WTC11 (cell line): Measurements from ENCODE around the gene COL3A1. TPM values are rescaled to one million over a fixed set of nuclear protein-coding genes. Genes with fewer than 3 reads are reported as not detected.

Experiments
- ATAC-seq: fragments of 200-7000 bp; cut with Tn5 transposase; 2 replicates; pipeline ENCODE4 v1.10.0; 2021; ENCODE audit warnings: mild to moderate bottlenecking, moderate library complexity
- CTCF ChIA-PET: fragments of 300-600 bp; sonication (Branson Sonifier 250); formaldehyde crosslinking; loops from one replicate; lab custom pipeline; 2021; ENCODE audit warnings: antibody characterized with exemption; lab: Charles Lee
- POLR2A ChIA-PET: fragments of 350-600 bp; sonication (Branson Sonifier 250); formaldehyde crosslinking; loops from one replicate; lab custom pipeline; 2021; ENCODE audit warnings: antibody characterized with exemption; lab: Charles Lee
- DNase-seq: peaks from one replicate; pipeline ENCODE4 v3.0.0; 2021; ENCODE audit warnings: low spot score
- H3K27ac Mint-ChIP-seq: 2 replicates; pipeline ENCODE4 v1.8.0; 2021; ENCODE audit warnings: mixed read lengths
- H3K27me3 Mint-ChIP-seq: 2 replicates; pipeline ENCODE4 v1.8.0; 2021; ENCODE audit warnings: low read depth, mild to moderate bottlenecking, moderate library complexity, mixed read lengths
- H3K36me3 Mint-ChIP-seq: 2 replicates; pipeline ENCODE4 v1.8.0; 2021; ENCODE audit warnings: mixed read lengths
- H3K4me1 Mint-ChIP-seq: 2 replicates; pipeline ENCODE4 v1.8.0; 2022; ENCODE audit warnings: mixed read lengths
- H3K4me3 Mint-ChIP-seq: 2 replicates; pipeline ENCODE4 v1.8.0; 2021; ENCODE audit warnings: mild to moderate bottlenecking, moderate library complexity, mixed read lengths
- H3K9me3 Mint-ChIP-seq: 2 replicates; pipeline ENCODE4 v1.8.0; 2021; ENCODE audit warnings: mixed read lengths
- ATF3 ChIP-seq: sonication (generic); formaldehyde crosslinking; conservative IDR thresholded peaks from 2 replicates; pipeline ENCODE4 v1.8.1; 2022; ENCODE audit warnings: mild to moderate bottlenecking, missing genetic modification reagents
- E2F4 ChIP-seq: sonication (generic); formaldehyde crosslinking; IDR thresholded peaks from 2 replicates; pipeline ENCODE4 v1.8.1; 2022; ENCODE audit warnings: low read depth, mild to moderate bottlenecking, moderate library complexity, missing genetic modification reagents, borderline replicate concordance
- ERG ChIP-seq: fragments of 250-450 bp; sonication (Bioruptor Pico); IDR thresholded peaks from 2 replicates; pipeline ENCODE4 v1.8.0; 2021; ENCODE audit warnings: mild to moderate bottlenecking
- FOXJ3 ChIP-seq: sonication (generic); formaldehyde crosslinking; IDR thresholded peaks from 2 replicates; pipeline ENCODE4 v1.9.0; 2021; ENCODE audit warnings: missing genetic modification reagents, mild to moderate bottlenecking, borderline replicate concordance
- FOXK1 ChIP-seq: sonication (generic); formaldehyde crosslinking; IDR thresholded peaks from 2 replicates; pipeline ENCODE4 v1.8.0; 2022; ENCODE audit warnings: mild to moderate bottlenecking, moderate library complexity, missing genetic modification reagents
- GTF2I ChIP-seq: fragments of 250-450 bp; sonication (Bioruptor Pico); conservative IDR thresholded peaks from 2 replicates; pipeline ENCODE4 v1.4.0; 2021; ENCODE audit warnings: mild to moderate bottlenecking
- HMGXB4 ChIP-seq: sonication (generic); formaldehyde crosslinking; IDR thresholded peaks from 2 replicates; pipeline ENCODE4 v1.8.1; 2023; ENCODE audit warnings: mild to moderate bottlenecking, moderate library complexity, missing genetic modification reagents
- NFYB ChIP-seq: sonication (generic); formaldehyde crosslinking; conservative IDR thresholded peaks from 2 replicates; pipeline ENCODE4 v1.8.0; 2022; ENCODE audit warnings: low read depth, missing genetic modification reagents
- PRRX2 ChIP-seq: fragments of 250-450 bp; sonication (Bioruptor Pico); IDR thresholded peaks from 2 replicates; pipeline ENCODE4 v1.8.0; 2021; ENCODE audit warnings: mild to moderate bottlenecking
- RELA ChIP-seq: sonication (generic); formaldehyde crosslinking; IDR thresholded peaks from 2 replicates; pipeline ENCODE4 v1.8.1; 2022; ENCODE audit warnings: missing genetic modification reagents, mild to moderate bottlenecking, borderline replicate concordance
- USF1 ChIP-seq: sonication (generic); formaldehyde crosslinking; IDR thresholded peaks from 2 replicates; pipeline ENCODE4 v1.8.0; 2022; ENCODE audit warnings: mild to moderate bottlenecking, missing genetic modification reagents
- ZBTB21 ChIP-seq: sonication (generic); formaldehyde crosslinking; IDR thresholded peaks from 2 replicates; pipeline ENCODE4 v1.8.1; 2023; ENCODE audit warnings: mild to moderate bottlenecking, missing genetic modification reagents, borderline replicate concordance
- ZBTB43 ChIP-seq: sonication (generic); formaldehyde crosslinking; IDR thresholded peaks from 2 replicates; pipeline ENCODE4 v1.8.1; 2023; ENCODE audit warnings: mild to moderate bottlenecking, missing genetic modification reagents
- ZNF219 ChIP-seq: sonication (generic); formaldehyde crosslinking; IDR thresholded peaks from 2 replicates; pipeline ENCODE4 v1.8.0; 2023; ENCODE audit warnings: missing genetic modification reagents, mild to moderate bottlenecking, borderline replicate concordance
- ZNF263 ChIP-seq: sonication (generic); formaldehyde crosslinking; IDR thresholded peaks from 2 replicates; pipeline ENCODE4 v1.8.1; 2022; ENCODE audit warnings: low read depth, mild to moderate bottlenecking, moderate library complexity, missing genetic modification reagents
- ZNF281 ChIP-seq: sonication (generic); formaldehyde crosslinking; IDR thresholded peaks from 2 replicates; pipeline ENCODE4 v1.8.0; 2023; ENCODE audit warnings: mild to moderate bottlenecking, missing genetic modification reagents
- ZNF512 ChIP-seq: sonication (generic); formaldehyde crosslinking; IDR thresholded peaks from 2 replicates; pipeline ENCODE4 v1.8.1; 2022; ENCODE audit warnings: missing genetic modification reagents, borderline replicate concordance
- ZSCAN18 ChIP-seq: fragments of 250-450 bp; sonication (Bioruptor Pico); IDR thresholded peaks from 2 replicates; pipeline ENCODE4 v2.1.2; 2022; ENCODE audit warnings: mild to moderate bottlenecking, moderate library complexity
- total RNA-seq: library from RNA; stranded (reverse); gene quantifications from 3 replicates; pipeline ENCODE4 v1.2.3, GENCODE V29; 2021

COL3A1 gene
- total RNA-seq, 1 experiment from 2014 or later = 0.61 TPM

GRCh38 chr2:188952901-188953300 lies 21.3 kb upstream of the COL3A1 start (continued):
- TF ChIP-seq E2F4 (CRISPR knock-in tag) (no peak), ATF3 (CRISPR knock-in tag) (no peak), ZSCAN18 (CRISPR knock-in tag) (no peak)

GRCh38 chr2:188956290-188956689 lies 17.9 kb upstream of the COL3A1 start:
- CTCF ChIA-PET = no interaction called here
- TF ChIP-seq ZNF512 (CRISPR knock-in tag) (no peak), ZBTB43 (CRISPR knock-in tag) (no peak), ZBTB21 (no peak), GTF2I (CRISPR knock-in tag) (no peak), FOXK1 (no peak), ZNF281 (CRISPR knock-in tag) (no peak), FOXJ3 (CRISPR knock-in tag) (no peak), ZNF263 (CRISPR knock-in tag) (no peak)

GRCh38 chr2:188956961-188957360 lies 17.2 kb upstream of the COL3A1 start:
- Mint-ChIP-seq H3K27ac (no peak overlapping the region), H3K4me1 (no peaks in the 10 kb centered on the region), H3K36me3 (no peaks in the 10 kb centered on the region), H3K4me3 (no peak overlapping the region), H3K27me3 (no peaks in the 10 kb centered on the region; the same call in 1 of the 2 replicates), H3K9me3 (peaks cover 5% of the 10 kb centered on the region)
- POLR2A ChIA-PET = no interaction called here
- ATAC-seq (no peak), DNase-seq (no peak)
- CTCF ChIA-PET = no interaction called here
- no peak for TF ChIP-seq NFYB
- TF ChIP-seq USF1 (CRISPR knock-in tag) = no peak
- no peak for TF ChIP-seq RELA (CRISPR knock-in tag)
- no peak for TF ChIP-seq FOXJ3 (CRISPR knock-in tag)
- no peak for TF ChIP-seq ERG (CRISPR knock-in tag)
- no peak for TF ChIP-seq PRRX2
- TF ChIP-seq ZSCAN18 (CRISPR knock-in tag) = no peak
- TF ChIP-seq HMGXB4 (CRISPR knock-in tag) = no peak
- TF ChIP-seq ZNF219 (CRISPR knock-in tag) = no peak

More at GRCh38 chr2:188956290-188956689, 17.9 kb upstream of the COL3A1 start:
- Mint-ChIP-seq H3K9me3 (peaks cover under 1% of the 10 kb centered on the region; the same call in 1 of the 2 replicates), H3K36me3 (no peaks in the 10 kb centered on the region), H3K4me3 (no peak overlapping the region), H3K27ac (no peak overlapping the region), H3K27me3 (no peaks in the 10 kb centered on the region; the same call in 1 of the 2 replicates), H3K4me1 (no peaks in the 10 kb centered on the region)
- DNase-seq = no peak
- ATAC-seq = no peak
- POLR2A ChIA-PET = no interaction called here
